GM19351 (cell line): ENCODE data around the gene ARPC5L.
"Not testable (repeated sequence)": the region's sequence is repeated elsewhere in the genome, so short reads cannot be mapped to it uniquely, and the experiment has no call there.

Experiments
- ATAC-seq: cut with Tn5 transposase; IDR thresholded peaks from one replicate; pipeline ENCODE4 v1.9.1; 2021; ENCODE audit warnings: mild to moderate bottlenecking, moderate library complexity; ENCODE audit not compliant: unreplicated experiment

Gene ARPC5L

DNA sequence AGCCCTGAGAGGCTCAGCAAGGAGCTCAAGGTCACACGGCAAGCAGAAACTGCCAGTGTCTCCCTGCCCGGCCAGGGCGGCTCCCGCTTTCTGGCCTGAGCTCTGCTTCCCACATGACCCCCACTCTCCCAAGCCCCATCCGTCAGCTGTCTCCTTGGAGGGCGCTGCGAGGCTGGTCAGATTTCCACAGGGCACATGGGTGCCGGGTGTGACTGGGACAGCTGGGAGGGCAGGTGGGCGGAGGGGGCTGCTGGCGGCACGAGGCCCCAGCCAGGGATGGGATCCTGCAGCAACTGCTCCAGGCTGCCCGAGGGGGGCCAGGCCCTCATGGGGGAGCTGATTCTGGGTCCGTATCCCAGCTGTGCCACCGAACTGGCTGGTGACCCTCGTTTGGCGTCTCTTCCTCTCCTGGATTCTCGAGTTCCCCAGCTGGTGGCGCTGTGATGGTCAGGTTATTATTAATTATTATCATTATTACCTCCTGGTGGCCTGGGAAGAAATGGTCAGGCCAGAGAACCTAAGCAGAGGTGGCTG lies 21.6 kb upstream of the ARPC5L start:
- no peak for ATAC-seq

DNA sequence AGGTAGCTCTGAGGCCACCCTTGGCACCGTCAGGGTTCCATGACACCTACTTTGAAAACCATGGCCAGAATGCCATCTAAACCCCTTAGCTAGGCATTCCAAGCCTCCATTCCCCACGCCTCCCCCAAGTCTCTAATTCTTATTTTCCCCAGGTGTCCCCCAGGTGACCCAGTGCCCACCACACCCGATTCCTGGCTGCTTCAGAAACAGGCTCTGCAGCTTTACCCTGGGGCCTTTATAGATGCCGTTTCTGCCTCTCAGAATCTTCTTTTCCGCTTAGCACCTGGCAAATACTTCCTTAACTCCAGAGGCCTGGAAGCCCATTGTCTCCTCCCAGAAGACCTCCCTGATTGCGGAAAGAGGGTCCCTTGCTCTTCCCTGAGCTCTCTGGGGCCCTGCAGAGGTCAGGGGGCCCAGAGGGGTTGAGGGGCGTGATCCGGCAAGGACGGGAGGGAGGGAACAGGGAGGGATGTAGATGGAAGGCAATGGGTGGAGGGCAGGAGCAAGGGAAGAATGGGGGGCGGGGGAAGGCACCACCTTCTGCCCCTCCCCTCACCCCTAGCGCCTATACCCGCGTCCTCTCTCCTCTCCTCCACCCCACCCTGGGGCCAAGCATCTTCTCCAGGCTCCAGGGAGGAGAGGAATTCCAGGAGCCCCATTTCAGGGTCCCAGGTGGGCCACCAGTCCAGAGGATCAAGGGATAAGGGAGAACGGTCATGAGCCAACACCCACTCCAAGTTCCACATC lies 20.7 kb upstream of the ARPC5L start:
- no peak for ATAC-seq

GRCh38 chr9:124843456-124844034 lies 18.4 kb upstream of the ARPC5L start:
- no peak for ATAC-seq

GRCh38 chr9:124844291-124844690 lies 17.6 kb upstream of the ARPC5L start:
- ATAC-seq = no peak

- not testable (repeated sequence) for ATAC-seq
Observed at GRCh38 chr9:124846467-124846866, 15.5 kb upstream of the ARPC5L start.

GRCh38 chr9:124846969-124847368 lies 15.0 kb upstream of the ARPC5L start:
- no peak for ATAC-seq

GRCh38 chr9:124849801-124850200 lies 12.1 kb upstream of the ARPC5L start:
- no peak for ATAC-seq

DNA sequence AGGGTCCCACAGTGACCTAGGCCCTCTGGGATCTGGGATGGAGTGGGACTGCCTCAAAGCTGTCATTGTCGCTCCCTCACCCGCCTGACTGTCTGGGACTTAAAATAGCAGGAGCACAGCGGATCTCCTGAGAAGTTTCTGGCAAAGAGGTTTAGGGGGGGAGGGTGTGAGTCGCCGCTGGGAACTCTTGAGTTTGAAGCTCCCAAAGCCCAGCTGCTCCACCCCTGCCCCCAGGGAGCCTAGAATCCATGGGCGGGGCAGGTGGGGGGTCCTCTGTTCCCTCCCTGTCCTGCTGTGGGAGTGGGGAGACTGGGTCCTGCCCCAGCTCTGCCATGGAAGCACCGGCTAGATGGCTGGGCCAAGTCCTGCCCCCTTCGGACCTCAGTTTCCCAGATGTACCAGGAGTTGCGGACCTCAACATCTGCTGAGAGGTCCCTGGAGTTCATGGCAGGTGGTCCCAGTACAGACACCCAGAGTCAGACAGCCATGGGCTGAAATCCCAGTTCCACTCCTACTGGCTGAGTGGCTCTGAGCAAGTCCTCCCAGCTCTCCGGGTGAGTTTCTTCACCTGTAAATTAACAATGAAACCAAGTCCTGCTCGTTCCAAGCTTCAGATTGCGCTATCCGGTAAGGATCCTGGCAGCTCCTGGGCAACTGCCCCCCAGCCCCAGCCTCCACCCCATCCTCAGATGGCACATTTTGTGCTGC lies 9.7 kb upstream of the ARPC5L start:
- no peak for ATAC-seq

DNA sequence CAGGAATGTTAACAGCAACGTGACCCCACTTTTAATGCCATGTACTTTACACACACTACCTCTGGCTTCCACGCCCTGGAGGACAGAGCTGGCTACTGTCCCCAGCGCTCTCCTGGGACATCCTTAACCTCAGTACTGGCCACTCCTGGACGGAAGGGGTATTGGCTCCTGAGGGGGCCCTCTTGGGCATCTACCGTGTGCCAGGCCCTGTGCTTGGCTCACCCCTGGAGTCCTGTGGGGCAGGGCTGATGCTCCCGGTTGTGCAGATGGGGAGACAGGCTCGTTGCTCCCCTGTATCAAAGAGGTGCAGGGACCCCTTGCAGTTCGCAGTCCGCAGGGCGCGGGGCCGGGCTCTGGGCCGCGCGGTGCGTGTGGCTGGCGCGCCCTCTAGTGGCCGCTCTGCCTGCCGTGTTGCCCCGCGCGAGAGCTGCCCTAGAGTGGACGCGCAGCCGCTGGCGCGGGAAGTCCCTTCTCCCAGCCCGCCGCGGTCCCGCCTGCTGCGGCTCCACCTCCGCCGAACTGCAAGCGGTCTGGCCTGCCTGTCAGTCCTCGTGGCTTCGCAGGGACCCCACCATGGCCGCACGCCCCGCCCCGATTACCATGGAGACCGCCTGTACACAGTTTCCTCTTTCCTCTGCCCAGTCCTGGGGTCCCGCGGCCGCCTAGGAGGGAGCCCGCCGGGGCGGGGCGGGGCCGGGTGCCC lies 8.9 kb upstream of the ARPC5L start, which contains the start of gene WDR38:
Gene WDR38 (plus strand): TSS at position 632 of the 703 bp plus-strand sequence. CDS start 72 bp downstream, outside the sequence.
- ATAC-seq = peak; percentile 74

GRCh38 chr9:124853605-124854143 lies 8.3 kb upstream of the ARPC5L start:
- ATAC-seq = no peak

DNA sequence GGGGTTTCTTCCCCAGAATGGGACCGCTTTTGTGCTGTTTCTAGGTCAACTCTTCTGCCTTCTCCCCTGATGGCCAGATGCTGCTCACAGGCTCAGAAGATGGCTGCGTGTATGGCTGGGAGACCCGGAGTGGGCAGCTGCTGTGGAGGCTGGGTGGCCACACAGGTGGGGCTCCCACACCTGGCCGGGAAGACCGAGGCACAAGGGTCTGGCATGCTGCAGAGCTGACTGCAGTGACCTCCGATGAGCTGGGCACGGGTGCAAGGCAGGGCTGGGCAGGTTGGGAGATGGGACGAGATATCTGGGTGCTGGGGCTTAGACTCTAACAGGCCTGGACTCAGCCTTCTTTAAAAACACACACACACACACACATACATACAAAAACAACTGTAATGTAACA lies 7.8 kb upstream of the ARPC5L start:
- ATAC-seq = no peak

DNA sequence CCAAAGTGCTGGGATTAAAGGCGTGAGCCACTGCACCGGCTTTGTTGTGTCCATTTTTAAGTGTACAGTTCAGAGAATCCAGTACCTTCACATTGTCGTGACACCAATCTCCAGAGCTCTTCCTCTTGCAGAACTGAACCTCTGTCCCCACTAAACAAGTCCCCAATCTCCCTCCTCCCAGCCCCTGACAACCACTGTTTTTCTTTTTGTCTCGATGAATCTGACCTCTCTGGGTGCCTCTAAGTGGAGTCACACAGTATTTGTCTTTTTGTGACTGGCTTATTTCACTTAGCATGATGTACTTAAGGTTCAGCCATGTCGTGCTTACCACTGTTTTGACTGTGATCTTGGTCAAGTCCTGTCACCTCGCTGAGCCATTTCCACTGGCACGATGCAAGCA lies 7.1 kb upstream of the ARPC5L start:
- no peak for ATAC-seq

DNA sequence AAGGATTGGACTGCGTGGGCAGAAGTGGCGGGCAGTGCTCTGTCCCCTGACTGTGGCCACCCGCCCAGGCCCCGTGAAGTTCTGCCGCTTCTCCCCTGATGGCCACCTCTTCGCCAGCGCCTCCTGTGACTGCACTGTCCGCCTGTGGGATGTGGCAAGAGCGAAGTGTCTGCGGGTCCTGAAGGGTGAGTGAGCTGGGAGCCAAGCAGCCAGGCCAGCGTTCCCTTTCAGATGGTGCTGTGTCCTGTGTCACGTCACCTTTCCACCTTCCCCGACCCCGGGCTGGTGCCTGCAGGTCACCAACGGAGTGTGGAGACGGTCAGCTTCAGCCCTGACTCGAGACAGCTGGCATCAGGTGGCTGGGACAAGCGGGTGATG lies 6.4 kb upstream of the ARPC5L start:
- ATAC-seq = no peak

DNA sequence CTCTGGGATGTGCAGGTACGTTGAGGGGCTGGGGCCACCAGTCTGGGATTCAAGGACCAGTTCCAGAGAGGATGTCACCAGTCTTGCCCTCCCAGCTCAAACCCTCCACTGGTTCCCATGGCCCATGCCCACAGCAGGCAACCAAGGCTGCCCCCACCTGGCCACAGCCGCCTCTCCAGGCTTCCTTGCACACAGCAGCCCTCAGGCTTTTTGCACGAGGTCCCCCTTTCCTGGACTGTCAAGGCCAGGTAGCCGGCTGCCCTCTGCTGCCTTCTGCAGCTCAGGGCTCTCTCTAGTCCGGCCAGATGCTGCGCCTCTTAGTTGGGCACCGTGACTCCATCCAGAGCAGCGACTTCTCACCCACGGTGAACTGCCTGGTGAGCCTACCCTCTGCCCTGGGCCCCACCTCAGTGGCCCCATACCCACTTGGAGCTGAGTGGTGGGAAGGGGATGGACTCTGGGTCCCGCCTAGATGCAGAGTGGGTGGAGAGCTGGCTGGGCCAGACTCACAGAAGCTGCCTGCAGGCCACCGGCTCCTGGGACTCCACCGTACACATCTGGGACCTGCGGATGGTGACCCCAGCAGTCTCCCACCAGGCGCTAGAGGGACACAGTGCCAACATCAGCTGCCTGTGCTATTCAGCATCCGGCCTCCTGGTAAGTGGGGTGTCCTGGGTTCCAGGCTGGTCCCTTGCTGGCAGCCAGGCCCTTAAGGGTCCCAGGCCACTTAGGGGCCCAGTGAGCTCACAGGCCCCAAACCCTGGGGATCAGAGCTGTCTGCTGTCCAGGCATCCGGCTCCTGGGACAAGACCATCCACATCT lies 5.8 kb upstream of the ARPC5L start:
- ATAC-seq = no peak

- ATAC-seq = no peak
Observed at GRCh38 chr9:124857533-124858162, 4.3 kb upstream of the ARPC5L start.

DNA sequence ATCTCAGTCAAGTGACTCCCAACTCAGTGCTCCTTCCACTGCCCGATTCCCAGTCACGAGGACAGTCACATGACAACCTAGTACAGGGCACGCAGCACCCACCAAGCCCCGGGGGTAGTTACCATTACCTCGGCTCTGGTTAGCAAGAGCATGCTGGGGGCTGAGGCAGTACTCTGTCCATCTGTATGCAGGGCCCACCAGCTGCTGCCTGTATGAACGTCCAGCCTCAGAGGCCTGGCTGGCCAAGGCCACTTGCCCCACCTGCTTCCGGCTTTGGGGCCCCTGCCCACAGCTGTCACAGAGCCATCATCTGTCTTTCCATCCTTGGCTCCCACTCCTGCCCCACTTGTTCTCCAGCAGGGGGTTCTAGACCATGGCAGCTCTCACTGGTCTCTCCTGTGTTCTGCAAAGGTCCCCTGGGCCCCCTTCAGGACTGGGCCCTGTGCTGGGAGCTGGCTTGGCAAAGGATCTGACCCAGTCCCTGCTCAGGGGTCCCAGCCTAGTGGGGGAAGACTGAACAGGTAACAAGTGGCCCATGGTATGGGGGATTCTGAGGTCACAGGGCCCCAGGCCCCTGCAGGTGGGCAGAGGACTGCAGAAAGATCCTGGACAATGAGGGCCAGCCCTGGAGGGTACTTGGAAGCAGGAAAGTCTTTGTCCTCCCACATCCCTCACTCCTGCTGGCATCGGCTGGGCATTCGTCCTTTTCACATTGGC lies 3.4 kb upstream of the ARPC5L start:
- no peak for ATAC-seq

DNA sequence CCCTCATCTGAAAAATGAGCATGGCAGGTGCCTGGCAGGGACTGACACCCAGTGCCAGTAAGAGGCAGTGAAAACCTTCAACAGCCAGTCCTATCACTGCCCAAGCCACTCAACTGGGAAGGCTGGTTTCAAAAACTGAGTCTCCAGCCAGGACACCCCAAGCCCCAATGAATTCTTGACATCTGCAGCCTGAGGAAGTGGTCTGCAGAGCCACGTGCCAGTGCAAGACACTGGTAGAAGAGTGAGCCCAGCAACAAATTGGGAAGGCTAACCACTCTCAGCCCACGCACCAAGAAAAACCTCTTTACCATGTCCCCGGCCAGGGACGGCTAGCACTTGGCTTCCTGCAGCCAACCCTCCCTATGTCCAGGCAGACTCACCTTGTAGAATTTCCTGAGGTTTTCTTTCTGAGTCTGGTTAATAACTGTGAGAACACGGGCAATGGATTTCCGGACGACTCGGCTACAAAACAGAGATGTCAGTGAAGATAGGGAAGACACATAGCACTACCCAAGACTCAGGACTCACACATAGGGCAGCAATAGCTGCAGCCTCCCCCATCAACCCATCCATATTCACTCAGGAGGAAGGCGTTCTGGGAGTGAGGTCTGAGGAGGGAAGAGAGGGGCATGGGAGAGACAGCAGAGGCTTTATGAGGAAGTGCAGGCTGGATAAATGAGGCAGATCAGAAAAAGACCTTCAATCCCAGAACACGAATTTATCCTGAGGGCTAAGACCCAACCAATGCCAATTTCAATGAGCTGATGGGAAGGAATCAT lies 1.9 kb upstream of the ARPC5L start:
- ATAC-seq = no peak
